HS-27A (cell line): ENCODE results near the gene AGO4.
"Not testable (repeated sequence)": the region's sequence is repeated elsewhere in the genome, so short reads cannot be mapped to it uniquely, and the experiment has no call there.

ENCODE experiments used
- DNase-seq: peaks from one replicate; pipeline ENCODE4 v3.0.0-alpha.2; 2012; ENCODE audit warnings: low read depth, missing footprints

Gene AGO4

DNA sequence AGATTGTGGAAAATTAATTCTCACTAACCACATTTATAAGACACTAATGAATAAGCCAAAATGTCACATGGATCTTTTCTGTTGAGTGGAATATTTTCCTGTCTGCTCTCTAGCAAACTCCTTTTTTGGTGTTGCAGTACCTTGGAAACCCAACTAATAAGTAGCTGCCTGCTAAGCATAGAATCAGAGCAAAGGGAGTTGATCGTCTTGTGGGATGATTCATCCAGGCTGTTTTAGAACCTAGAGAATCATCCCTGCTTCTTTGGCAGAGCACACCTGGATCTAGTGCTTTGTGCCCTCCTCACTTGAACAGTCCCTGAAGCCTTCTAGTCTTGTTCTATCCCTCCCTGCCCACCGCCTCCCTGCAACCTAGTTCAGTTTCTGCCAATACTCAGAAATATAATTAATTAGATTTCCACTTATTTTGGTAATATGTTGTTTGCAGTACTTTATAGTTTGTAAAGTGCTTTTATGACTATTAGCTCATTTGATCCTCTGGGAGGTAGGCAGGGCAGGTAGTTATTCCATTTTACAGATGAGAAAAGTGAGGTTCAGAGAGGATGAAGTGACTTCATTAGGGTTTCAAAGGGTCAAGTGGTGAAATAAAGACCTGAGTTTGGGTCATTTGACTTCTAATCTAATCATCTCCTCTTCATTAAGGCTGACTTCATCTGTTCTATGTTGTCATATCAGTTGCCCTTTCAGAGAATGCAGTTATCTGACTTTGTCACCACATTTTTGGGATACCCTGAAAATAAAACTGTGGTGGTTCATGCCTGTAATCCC is 2.5 kb downstream of the AGO4 start:
- no peak for DNase-seq

DNA sequence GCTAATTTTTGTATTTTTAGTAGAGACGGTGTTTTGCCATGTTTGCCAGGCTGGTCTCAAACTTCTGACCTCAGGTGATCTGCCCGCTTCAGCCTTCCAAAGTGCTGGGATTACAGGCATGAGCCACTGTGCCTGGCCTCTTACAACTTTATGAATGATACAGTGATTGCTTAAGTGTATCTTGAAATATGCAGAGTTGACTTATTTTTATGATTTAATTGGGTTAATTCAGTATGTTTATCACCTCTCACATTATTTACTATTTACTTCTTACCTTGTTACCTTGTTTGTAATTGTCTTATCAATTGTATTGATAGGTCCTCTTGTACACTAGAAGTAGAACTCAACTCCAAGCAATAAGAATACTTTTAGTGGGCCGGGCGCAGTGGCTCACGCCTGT is 4.9 kb downstream of the AGO4 start:
- not testable (repeated sequence) for DNase-seq

- no peak for DNase-seq
These were observed 17.4 kb downstream of the AGO4 start for GRCh38 chr1:35825255-35825654.

DNA sequence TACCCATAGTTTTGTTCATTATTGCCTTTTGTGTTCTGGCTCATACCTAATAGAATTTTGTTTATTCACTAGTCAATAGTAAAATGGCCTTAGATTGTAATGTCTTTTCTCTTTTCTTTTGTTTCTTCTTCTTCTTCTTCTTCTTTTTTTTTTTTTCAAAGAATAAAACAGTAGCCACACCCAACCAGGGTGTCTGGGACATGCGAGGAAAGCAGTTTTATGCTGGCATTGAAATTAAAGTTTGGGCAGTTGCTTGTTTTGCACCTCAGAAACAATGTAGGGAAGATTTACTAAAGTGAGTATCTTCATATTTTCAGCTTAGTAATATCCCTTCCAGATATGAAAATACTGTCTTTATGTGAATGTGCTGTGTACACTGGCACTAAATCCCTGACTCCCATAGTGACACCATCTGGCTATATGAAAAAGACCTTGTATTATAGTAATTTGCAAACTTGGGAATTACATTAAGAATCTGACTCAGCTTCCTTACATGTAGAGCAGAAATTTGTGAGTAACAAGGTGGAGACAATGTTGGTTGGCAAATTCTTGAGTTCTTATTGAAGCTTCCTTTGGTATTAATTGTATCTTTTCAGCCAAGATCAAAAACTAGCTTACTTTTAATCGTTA is 24.6 kb downstream of the AGO4 start:
- DNase-seq, result no peak

- DNase-seq, result no peak
These were observed 25.6 kb downstream of the AGO4 start for GRCh38 chr1:35833395-35833794.

GRCh38 chr1:35834218-35834617 is 26.4 kb downstream of the AGO4 start:
- DNase-seq, result no peak

GRCh38 chr1:35835398-35835797 is 27.6 kb downstream of the AGO4 start:
- no peak for DNase-seq

DNA sequence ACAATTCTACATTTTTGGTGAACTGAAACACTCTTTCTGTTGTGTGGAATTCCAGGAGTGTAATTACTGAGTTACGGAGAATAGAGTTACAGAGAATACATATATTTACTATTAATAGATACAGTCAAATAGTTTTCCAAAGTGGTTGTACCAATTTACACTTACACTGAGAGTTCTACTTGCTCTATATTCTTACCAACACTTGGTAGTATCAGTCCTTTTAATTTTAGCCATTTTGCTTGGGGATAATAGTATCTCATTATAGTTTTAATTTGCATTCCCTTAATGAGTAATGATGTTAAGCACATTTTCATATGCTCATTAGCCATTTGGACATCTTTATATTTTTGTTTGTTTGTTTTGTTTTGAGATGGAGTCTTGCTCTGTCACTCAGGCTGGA is 28.9 kb downstream of the AGO4 start:
- no peak for DNase-seq

DNA sequence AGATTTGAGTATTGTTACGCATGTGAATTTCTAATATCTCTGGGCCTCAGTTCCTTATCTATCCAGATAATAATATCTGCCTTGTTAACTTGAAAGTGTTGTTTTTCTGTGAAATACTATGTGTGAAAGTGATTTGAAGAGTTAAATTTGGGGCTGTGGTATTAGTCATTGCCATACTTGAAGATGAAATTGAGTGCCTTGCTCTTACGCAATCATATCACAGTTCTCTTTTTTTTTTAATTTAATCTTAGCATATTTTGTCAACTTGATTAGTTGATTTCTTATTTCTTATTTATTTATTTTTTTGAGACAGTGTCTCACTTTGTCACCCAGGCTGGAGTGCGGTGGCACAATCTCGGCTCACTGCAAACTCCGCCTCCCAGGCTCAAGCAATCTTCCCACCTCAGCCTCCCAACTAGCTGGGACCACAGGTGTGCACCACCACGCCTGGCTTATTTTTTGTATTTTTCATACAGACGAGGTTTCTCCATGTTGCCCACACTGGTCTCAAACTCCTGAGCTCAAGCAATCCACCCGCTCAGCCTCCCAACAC is 31.0 kb downstream of the AGO4 start:
- no peak for DNase-seq

DNA sequence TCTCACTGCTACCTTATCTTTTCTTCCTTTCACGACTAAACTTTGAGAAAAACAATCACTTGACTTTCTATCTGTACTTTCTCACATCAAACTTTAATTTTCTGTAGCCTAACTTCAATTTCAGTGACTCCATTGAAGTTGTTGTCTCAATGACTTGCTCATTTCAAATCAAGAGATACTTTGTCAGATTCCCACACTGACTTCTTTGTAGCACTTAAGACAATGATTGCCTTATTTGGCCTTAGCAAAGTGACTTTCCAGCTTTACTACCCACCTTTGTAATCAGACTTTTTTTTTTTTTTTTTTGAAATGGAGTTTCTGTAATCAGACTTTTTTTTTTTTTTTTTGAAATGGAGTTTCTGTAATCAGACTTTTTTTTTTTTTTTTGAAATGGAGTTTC is 37.0 kb downstream of the AGO4 start:
- DNase-seq, result no peak

DNA sequence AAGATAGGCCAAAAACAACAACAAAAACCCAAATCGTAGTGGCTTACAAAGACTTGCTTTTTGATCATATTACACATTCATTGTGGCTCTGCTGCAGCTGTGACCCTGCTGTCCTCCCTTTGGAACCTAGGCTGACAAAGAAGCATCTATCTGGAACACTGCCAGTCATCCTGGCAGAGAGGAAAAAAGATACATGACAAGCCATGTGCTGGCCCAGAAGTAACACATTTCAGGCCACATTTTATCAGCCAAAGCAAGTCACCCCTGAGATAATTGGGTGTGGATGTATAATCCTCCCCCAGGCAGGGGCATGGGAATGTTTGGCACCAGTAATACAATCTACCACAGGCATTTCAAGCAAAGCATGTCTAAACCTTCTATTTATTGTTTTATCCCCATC is 38.0 kb downstream of the AGO4 start:
- DNase-seq, result no peak

DNA sequence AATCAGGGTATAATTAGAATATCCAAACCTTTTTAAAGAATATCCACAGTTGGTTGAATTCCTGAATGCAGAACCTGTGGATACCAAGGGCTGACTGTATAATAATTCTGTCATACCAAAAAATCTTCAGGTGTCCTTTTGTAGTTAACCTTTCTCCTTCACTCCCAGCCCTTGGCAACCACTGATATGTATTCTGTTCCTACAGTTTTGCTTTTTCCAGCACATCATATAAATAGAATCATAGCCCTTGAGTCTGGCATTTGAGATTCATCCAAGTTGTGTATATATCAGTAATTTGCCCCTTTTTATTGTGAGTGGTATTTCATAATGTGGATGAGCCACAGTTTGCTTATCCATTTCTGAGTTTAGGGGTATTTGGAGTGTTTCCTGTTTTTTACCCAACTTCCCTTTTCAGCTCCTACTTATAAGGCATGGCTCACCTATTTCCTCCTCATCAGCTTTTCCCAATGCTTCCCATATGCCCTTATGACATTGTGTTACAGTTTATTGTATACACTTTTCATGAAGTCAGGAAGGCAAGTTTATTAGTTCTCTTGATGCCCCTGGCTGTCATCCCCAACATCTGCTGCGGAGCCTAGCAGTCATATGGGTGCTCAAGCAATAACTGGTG is 40.2 kb downstream of the AGO4 start:
- DNase-seq, result no peak

- no peak for DNase-seq
These were observed 42.2 kb downstream of the AGO4 start for GRCh38 chr1:35850051-35850450.

DNA sequence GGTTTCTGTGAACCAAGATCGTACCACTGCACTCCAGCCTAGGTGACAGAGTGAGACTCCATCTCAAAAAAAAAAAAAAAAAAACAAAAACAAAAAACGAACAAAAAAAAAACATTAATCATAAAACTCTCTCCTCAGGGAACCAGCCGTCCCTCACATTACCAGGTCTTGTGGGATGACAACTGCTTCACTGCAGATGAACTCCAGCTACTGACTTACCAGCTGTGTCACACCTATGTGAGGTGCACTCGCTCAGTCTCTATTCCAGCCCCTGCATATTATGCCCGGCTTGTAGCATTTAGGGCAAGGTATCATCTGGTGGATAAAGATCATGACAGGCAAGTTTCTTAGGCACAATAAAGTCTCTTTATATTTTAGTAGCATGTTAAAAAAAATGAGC is 42.9 kb downstream of the AGO4 start:
- DNase-seq, result no peak

- no peak for DNase-seq
These were observed 43.5 kb downstream of the AGO4 start for GRCh38 chr1:35851132-35851869.

DNA sequence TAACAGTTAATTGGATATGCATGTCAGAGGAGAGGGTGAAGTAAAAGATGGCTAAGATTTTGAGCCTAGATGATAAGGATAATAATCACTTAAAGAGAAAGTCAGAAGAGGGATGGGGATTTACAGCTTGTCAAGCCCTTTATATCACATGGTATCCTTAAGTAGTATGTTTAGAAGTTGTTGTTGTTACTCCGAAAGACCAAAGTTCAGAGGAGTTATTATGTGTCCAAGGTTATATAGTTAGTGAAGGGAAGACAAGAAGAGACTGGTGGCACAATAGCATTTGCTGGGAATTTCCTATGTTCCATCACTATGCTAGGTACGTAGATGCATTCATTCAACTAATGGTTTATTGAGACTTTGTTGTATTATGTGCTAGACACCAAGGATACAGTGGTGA is 44.4 kb downstream of the AGO4 start:
- DNase-seq, result no peak

- no peak for DNase-seq
These were observed 47.3 kb downstream of the AGO4 start for GRCh38 chr1:35854989-35855700.

DNA sequence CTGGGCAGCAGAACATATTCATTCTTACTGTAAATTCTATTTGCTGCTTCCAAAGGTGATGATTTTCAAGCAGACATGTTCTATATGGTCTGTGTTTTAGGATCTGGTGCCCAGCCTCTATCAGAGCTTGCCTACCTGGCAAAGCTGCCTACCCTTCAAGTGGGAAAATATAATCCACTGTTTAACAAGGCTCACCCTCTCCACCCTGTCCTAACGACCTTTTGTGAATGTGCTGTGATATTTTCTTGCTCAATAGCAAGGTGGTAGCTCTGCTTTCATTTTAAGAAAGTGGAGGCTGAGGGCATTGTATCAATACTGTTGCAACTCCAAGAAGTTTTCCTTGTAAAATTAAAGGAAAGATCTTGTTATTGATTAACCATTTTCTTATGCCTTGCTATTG is 49.1 kb downstream of the AGO4 start:
- DNase-seq, result no peak

DNA sequence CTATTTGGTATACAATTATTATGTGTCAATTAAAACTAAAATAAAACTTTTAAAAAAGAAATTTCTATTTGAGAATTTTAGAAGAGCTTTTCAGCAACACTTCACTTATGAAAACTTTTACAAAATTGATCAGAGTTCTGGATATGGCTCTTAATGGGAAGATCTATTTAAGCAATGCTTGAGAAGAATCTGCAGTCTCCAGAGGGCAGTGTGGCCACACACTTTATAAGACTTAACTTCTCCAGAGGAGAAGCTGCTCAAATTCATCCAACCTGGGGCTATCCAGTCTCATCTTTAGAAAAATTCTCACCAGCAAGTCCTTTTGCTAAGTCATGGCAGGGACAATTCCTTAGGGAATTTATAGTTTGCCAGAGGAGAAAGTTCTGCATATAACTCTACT is 50.0 kb downstream of the AGO4 start:
- DNase-seq, result no peak

DNA sequence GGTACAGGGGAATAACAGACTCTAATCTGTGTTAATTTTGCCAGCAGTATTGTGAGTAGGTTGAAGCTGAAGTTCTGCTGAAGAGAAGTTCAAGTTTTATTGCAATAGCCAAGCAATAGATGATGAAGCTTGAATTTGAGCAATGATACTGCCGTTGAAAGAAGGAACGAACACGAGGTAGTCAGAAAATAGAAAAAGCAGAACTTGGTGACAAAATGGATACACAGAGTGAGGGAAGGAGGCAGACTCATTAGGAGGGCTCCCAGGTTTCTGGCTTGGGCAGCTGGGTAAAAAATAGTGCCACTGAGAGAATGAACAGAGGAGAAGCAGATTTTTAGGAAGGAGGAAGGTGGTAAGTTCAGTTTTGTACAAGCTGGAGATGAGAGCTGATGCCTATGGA is 52.9 kb downstream of the AGO4 start:
- DNase-seq, result no peak

DNA sequence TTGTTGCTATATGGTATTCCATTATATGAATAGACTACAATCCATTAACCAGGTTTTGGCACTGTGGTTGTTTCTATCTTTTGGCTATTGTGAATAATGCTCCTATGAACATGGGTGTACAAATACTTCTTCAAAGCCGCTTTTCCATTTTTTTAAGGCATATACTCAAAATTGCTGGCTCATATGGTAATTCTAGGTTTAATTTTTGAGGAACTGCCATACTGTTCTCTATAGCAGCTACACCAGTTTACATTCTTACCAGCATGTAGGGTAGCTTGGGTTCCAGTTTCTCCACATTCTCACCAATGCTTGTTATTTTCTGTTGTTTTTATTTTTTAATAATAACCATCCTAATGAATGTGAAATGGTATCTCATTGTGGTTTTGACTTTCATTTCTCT is 55.3 kb downstream of the AGO4 start:
- DNase-seq, result no peak
